ENCODE measurements around the gene CDS1.

- TF ChIP-seq POLR2A (IDR thresholded peaks at IDR 0.05) (no peak), CTCF (IDR thresholded peaks at IDR 0.05 in 8 of 11, conservative IDR thresholded peaks at IDR 0.05 in 3 of 11) (no peak), POLR2AphosphoS5 (IDR thresholded peaks at IDR 0.05) (no peak)
Observed at GRCh38 chr4:84585251-84585650, 2.3 kb downstream of the CDS1 start.

Data from spleen (tissue), 7 donors.